ENCODE data around the gene TRIM10.

Gene TRIM10, protein sequence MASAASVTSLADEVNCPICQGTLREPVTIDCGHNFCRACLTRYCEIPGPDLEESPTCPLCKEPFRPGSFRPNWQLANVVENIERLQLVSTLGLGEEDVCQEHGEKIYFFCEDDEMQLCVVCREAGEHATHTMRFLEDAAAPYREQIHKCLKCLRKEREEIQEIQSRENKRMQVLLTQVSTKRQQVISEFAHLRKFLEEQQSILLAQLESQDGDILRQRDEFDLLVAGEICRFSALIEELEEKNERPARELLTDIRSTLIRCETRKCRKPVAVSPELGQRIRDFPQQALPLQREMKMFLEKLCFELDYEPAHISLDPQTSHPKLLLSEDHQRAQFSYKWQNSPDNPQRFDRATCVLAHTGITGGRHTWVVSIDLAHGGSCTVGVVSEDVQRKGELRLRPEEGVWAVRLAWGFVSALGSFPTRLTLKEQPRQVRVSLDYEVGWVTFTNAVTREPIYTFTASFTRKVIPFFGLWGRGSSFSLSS
- 0 to 2.3 (median 0.05) reads per million in 18 experiments for total RNA-seq

DNA sequence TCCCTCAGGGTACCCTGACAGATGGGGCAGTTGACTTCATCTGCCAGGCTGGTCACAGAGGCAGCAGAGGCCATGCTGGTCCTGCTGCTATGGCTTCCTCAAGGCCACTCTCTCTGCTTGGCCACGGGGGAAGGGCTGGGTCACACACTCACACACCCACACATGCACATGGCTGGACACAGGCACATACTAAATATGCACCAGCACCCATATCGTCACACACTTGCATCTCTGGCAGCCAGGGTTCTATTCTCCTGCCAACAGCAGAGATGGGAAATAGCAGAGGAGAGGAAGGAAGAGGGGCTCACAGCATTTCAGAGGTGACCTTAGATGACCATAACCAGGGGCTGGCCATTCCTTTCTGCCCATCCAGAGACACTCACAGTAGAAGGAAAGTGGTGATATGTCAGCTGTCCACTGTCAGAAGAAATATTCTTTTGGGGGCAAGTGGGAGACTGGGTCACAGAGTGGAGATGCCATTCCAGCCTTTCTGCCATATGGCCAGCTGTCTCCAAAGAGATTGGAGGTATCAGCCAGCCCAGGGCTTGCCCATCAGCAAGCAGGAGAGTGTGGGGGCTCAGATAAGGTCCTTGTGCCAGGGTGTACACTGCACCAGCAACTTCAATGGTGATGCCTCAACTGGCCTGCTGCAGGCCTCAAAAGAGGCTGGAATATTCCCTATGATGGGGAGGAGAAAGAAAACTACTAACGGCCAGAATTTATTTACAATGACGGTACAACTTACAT lies at the start of gene TRIM10:
Gene TRIM10 (minus strand): TSS at position 427 of the 747 bp plus-strand sequence. CDS start 353 bp downstream, at position 74.
- DNase-seq: no peak

DNA sequence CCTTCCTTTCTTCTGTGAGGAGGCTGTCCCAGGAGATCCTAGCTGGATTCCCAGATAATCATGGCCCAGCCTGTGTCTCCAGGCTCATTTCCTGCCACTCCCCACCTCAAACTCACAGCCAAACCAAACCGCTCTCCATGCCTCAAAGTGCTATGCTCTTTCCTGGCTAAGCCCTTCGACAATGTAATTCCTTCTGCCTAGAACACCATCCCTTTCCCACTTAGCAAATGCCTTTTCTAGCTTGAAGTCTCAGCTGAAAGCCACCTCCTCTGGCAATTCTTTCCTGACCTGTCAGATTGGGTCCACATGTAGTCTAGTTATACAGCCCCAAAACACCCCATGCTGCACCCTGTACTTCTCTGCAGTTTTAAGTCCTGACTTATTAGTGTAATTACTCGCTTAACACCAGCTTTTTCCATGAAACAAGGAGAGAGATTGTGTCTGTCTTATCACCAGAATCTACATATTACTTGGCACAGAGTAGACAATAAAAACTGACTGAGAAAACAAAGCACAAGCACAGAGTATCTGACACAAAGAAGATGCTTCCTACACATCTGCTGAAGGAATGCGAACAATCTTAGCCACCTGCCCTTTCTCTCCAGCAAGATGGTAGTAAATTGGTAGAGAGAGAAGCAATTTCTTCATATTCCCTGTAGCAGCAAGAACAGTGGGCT lies 46.7 kb upstream of the TRIM10 start:
- DNase-seq: no peak

DNA sequence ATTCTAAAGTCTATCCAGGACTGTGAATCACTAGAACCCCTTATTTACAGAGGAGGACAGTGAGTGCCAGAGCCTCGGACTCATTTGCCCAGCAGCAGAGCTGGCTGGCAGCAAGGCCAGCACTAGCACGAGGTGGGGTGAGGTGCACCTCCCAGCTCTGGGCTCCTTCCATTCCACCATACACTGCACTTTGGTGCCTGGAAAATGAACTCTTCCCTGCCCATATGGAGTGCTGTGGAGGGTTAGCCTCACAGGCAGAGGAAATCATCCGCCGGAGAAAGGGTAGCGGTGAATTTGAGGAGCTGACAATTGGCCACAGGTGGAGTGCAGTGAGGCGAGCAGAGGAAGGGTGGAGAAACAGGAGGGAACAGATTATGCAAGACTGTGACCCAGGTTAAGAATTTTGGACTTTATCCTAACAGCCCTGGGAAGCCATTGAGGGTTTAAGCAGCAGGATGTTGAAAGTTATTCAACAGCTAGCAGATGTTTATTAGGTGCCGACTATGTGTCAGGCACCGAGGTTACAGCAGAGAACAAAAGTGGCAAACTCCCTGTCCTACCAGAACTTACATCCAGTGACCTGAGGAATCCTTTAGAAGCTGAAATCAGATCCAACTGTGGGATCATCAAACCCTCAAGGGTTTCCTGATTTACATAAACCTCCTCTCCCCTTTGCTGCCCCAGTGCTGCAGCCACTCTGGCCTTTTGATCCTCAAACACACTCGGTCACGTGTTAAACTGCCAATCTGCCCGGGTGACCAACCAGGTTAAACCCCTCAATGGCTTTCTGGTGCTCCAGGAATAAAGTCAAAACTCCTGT lies 46.0 kb upstream of the TRIM10 start:
- no peak for DNase-seq

DNA sequence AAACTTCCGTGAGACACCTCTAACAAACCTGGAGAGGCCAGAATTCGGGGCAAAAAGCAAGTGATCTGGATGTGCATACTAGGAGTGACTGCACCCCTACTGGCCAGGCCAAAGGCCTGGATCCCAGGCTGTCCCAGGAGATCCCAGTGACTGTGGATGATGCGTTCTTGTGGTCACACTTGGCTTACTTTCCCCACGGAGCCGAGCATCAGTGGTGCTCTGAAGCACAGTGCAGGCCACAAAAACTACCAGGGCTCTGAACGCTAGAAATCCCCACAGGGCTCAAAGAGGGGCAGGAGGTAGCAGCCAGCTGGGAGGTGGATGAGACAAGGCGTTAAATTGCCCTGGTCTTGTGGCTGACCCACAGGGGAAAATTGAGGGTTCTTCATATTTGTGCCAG lies 45.1 kb upstream of the TRIM10 start:
- no peak for DNase-seq

DNA sequence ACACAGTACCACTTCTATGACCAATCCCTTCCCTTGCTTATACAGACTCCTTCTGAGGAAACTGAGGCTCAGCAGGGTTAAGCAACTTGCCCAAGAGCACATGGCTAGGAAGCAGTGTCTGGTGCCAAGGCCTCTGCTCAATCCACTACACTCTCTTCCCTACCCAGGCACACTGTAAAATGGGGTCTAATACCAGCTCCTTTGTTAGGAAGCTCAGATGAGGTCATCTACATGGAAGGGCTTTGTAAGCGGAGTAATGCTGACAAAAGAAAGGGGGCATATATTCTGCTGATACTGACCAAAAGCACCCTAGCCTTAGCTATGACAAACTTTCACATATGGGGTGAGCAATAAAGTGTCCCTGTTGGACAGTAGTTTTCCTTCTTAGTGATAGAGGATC lies 43.1 kb upstream of the TRIM10 start:
- DNase-seq: no peak

DNA sequence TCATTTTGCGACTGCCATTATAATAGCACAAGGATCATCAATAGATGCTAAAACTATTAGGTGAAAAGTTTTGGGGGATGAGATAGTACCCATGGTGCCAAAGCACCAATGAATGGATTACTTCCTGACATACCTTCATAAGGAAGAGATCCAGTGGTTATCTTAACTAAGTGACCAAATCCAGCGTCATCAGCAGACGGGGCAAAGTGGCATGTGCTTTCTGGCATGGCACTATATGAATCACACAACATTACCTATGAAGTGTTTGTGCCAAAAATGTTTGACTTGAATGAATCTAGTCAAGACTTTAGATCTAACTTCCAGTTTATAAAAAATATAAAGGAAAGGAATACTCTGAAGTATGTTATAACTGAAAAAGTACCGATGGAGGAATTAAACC lies 41.4 kb upstream of the TRIM10 start:
- DNase-seq: no peak

DNA sequence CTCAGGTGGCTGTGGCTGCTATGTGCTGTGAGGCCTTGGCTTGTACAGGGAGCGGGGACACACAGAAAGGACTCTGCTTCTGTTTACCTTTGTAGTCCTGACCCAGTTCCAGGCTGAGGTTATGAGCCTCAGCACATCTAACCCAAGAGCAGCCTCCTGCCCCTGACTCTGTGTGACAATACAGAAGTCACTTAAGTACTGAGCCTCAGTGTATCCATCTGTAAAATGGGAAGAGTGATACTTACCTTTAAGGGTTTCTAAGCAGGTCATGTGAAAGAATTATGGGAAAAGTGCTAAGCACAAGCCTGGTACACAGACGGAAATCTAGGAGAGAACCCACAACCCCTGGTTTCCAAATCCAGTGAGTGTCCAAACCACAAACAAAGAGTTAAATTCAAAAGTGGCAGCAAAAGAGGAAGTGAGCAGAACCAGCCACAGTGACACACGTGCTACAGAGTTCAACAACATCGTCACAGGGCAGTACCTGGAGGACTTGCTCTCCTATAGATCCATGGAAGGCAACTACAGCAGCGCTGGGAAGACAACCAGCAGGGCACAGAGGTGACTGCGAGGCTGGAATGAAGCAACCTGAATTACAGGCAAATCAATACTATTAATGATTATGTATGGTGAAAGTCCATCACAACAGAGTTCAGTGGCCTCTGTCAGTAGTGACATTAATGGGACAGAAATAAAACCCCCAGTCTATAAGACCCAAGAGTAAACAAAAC lies 39.7 kb upstream of the TRIM10 start:
- peak; percentile 41 to 53 for DNase-seq

DNA sequence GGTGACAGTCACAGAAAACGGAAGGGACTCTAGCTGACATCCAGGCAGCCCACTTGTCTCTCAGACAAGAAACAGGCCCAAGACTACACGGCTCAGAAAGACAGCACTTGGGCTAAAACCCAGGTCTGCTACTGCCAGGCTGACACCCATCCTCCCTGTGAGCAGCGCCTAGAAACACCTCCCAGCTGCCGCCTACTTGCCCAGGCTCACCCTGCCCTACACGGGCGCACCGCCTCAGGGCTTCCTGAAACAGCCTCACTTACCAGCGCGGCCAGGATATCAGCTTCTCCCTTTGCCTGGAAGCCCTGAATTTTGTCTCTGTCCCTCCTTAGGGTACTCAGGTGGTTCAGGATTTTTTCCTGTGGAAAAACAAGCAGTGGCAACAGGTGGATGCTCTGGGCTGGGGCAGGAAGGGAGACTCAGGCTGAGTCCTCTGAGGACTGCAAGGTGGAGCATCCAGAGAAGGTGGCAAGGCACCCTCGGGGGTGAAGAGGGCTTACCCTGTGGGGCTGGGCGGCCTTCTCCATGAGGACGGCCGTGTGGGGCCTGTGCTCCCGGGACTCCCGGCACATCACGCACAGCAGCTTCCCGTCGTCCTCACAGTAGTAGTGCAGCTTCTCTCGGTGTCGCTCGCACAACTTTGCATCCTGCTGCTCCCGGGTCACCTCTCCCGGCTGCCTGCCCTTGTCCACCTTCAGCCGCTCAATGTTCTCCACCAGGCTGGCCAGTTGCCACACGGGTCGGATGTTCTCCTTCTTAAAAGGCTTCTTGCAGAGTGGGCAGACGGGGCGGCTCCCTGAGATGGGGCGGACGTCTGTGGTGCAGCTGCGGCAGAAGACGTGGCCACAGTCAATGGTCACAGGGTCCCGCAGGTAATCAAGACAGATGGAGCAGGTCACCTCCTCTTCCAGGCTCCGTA lies 37.4 kb upstream of the TRIM10 start:
- DNase-seq: no peak

DNA sequence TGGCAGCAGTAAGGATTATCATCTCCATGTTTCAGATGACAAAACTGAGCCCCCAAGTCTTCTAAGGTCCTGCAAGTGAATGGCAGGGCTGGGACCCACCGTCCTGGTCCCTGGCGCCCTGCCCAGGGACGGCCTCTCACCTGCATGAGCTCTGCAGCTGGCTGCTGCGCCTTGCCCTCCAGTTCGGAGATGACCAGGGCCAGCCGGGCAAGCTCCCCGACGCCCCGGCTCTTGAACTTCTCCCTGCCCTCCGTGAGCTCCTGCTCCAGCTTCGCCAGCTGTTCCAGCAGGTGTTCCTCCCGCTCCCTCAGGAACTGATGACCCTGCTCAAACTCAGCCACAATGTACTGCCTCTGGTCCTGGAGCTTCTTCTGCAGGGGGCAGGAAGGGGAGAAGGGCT lies 35.4 kb upstream of the TRIM10 start:
- DNase-seq: no peak

DNA sequence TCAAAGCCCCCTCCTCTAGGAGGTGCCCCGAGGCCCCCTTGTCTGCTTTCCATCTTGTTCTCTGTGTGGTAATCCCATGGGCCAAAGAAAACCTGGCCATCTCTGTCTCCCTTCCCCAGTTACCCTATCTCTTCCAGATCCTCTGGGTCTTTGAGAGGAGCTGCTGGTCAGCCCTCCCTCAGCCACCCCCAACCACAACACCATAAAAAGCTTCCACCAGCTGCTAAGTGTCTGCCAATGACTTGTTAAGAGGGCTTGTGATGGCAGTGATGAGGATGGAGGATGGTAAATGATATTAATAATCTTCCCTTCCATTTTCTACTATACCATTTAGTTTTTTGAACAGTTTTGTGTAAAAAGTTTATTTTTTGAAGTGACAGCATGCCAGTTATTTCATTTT lies 34.9 kb upstream of the TRIM10 start:
- DNase-seq: no peak

DNA sequence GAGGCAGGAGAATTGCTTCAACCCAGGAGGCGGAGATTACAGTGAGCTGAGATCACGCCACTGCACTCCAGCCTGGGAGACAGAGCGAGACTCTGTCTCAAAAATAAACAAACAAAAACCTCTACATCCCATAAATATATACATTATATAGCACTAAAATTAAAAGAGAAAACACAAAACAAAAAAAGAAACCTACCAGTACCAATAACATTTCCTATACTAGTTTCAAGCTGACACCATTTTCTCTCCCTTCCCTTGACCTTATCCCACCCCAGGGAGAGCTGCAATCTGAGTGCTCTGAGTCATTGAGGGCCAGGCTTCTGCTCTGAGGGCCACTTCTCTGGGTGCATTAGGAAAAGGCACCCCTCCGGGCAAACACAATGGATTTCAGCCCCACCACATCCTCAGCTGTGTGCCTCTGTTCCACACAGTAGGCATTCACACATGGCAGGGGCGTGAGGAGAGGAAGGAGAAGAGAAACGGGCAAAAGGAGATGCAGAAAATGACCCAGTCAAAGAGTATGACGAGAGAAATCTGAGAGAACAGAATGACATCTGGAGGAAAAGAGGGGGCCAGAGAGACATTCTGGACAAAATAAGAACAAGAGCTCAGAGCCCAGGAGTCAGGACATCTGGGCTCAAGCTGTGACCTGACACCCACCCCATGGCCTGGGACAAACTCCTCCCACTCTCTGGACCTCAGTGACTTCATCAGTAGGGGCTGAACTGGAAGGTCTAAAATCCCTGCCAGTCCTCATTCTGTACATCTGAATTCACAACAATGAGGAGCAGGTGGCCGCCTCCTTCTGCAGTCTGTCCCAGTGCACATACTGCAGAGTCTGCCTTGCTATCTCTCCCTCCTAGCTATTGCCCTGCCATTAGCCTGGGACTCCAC lies 34.0 kb upstream of the TRIM10 start:
- no peak for DNase-seq

DNA sequence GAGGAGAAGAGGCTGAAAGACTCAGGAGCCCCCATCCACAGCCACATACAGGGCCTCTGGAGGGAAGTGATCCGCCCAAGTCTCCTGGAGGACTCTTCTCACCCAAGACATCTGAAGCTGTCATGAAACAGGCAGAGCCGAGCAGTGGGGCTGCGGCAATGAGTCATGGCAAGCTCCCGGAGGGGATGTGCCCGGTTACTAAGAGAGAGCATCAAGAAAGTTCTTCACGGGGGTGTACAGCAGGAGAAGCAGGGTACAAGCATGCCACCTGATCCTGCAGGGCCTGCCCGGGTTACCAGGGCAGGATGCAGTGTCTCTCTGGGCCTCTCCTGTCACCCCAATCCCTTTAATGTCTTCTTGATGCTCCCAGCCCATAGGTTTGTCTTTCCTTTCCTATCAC lies 31.1 kb upstream of the TRIM10 start:
- no peak for DNase-seq

DNA sequence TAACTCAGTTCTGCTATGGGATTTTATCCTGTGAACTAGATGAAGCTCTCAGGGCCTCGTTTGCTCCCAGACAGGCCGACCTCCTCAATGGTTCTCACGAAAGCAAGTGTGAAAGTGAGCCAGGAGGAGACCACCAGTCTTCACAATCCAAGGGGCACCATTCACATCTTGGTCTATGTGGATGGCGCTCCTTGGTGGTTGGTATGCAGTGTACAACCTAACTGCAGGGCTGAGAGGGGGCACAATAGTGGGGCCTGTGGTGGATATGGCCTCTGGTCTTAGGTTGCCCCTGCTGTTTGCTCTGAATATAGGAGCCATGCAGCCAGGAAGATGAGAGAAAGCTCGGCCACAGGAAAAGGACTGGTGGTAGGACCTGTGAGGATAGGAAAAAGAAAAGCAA lies 27.5 kb upstream of the TRIM10 start:
- no peak for DNase-seq

DNA sequence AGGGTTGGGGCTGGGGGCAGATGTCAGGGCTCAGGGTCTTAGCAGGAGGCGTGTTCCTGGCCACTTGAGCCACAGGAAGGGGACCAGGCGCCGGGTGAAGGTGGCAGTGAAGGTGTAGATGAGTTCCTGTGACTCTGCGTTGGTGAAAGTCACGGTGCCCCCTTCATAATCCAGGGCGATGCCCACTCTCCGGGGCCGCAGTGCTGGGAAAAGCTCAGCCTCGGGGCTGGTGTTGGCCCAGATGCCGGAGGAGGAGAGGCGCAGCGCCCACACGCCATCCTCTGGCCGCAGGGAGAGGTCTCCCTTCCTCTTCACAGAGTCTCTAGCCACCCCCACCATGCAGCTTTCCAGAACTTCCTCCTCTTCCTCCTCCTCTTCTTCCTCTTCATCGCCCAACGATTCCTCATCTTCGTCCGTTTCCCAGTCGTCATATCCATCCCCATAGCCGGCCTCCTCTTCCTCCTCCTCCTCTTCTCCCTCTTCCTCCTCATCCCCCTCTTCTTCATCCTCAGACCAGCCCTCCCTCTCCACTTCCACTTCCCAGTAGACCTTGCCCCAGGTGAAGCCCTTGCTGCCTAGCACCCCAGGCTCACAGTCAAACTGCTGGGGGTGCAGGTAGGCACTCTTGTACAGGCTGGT lies 25.0 kb upstream of the TRIM10 start:
- DNase-seq: peak in 1 of 2 donors; percentile 31

DNA sequence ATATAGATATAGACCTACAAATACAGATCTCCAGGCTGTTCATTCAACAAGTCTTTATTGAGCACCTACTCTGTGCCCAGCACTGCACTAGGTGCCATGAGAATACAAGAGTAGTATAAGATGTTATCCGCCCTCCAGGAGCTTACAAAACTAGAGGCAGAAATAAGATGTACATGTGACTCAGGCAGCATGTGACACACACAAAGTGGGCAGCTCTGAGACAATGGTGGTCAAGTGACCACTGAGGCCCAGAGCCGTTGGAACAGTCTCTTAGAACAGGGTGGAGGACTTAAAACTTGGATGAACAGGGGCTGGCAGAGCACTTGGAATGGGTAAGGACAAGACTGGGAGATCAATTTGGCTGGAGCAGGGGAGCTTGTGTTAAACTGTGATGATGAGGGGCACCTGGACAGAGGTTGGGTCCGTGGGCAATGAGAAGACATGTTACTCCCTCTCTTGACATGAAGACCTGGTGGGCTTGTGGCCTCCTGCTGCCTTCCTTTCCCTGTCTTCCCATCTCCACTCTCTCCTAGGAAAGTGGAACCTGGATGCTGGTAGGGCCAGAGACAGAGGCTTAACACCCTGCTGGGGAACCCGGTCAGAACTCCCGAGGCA lies 23.5 kb upstream of the TRIM10 start:
- peak; percentile 19 to 38 for DNase-seq

DNA sequence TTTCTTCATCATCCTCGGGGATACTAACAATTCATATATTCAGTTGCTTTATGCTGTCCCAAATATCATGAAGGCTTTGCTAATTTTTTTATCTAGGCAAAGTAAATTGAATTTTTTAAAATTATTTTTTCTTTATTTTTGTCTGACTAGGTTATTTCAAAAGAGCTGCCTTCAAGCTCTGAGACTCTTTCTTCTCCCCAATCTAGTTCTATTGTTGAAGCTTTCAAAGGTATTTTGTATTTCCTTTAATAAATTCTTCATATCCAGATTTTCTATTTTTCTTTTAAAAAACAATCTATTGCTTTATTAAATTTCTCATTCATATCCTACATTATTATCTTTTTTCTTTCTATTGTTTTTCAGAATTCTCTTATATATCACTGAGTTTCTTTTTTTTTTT lies 19.1 kb upstream of the TRIM10 start:
- DNase-seq: no peak

DNA sequence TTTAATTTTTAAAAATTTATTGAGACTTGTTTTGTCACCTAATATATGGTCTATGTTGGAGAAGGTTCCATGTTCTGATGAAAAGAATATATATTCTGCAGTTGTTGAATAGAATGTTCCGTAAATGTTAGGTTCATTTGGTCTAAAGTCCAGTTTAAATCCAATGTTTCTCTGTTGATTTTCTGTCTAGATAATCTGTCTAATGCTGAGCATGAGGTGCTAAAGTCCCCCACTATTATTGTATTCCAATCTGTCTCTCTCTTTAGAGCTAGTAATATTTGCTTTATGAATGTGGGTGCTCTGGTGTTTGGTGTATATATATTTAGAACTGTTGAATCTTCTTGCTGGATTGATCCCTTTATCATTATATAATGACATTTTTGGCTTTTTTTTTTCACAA lies 17.8 kb upstream of the TRIM10 start:
- no peak for DNase-seq

DNA sequence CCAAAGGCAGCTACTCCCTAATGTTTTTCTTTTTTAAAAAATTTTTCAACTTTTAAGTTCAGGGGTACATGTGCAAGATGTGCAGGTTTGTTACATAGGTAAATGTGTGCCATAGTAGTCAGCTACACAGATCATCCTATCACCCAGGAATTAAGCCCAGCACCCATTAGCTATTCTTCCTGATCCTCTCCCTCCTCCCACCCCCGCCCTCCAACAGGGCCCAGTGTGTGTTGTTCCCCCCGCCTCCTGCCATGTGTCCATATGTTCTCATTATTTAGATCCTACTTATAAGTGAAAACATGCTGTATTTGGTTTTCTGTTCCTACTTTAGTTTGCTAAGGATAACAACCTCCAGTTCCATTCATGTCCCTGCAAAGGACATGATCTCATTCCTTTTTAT lies 14.8 kb upstream of the TRIM10 start:
- no peak for DNase-seq

DNA sequence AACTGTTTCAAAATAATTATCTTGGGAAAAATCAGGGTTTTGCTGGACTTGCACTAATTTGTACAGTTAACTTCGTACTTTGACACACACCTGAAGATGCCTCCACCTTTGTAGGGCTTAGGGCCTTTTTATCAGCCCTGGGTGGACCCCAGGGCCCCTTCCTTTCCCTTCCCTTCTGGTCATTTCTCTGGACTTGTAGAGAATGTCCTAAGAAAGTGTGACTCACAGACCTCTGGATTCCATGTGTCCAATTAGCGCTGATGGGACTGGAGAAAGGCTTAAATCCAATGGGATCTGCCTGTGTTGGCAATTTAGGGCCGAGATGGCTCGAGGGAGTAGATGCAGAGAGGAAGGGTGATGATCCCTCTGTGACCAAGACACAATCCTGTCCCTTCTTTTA lies 11.7 kb upstream of the TRIM10 start:
- no peak for DNase-seq
